ENCODE measurements around the gene HSBP1.

GRCh38 chr16:83807710-83808572 is at the start of gene HSBP1:
- no peak for TF ChIP-seq ISL1 (CRISPR knock-in tag; IDR thresholded peaks at IDR 0.05)
- TF ChIP-seq ZFP30 (CRISPR knock-in tag; IDR thresholded peaks at IDR 0.05): no peak
- no peak for TF ChIP-seq ARNTL (CRISPR knock-in tag; IDR thresholded peaks at IDR 0.05; ENCODE audit: borderline replicate concordance, low read depth)
- TF ChIP-seq, protein P1, sequence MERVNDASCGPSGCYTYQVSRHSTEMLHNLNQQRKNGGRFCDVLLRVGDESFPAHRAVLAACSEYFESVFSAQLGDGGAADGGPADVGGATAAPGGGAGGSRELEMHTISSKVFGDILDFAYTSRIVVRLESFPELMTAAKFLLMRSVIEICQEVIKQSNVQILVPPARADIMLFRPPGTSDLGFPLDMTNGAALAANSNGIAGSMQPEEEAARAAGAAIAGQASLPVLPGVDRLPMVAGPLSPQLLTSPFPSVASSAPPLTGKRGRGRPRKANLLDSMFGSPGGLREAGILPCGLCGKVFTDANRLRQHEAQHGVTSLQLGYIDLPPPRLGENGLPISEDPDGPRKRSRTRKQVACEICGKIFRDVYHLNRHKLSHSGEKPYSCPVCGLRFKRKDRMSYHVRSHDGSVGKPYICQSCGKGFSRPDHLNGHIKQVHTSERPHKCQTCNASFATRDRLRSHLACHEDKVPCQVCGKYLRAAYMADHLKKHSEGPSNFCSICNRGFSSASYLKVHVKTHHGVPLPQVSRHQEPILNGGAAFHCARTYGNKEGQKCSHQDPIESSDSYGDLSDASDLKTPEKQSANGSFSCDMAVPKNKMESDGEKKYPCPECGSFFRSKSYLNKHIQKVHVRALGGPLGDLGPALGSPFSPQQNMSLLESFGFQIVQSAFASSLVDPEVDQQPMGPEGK (CRISPR knock-in tag; IDR thresholded peaks at IDR 0.05; ENCODE audit: borderline replicate concordance): no peak
- TF ChIP-seq BACH2 (CRISPR knock-in tag; IDR thresholded peaks at IDR 0.05; ENCODE audit: borderline replicate concordance): no peak
- TF ChIP-seq ZFP3 (CRISPR knock-in tag; IDR thresholded peaks at IDR 0.05): no peak
- TF ChIP-seq RARB (CRISPR knock-in tag; IDR thresholded peaks at IDR 0.05): no peak
- no peak for TF ChIP-seq ZNF8 (CRISPR knock-in tag; IDR thresholded peaks at IDR 0.05)
- no peak for TF ChIP-seq ZNF70 (CRISPR knock-in tag; IDR thresholded peaks at IDR 0.05)
- TF ChIP-seq CREB5 (CRISPR knock-in tag; IDR thresholded peaks at IDR 0.05; ENCODE audit: low read depth): no peak

Data from SK-N-SH treated with all-trans-retinoic acid at 6 μM for 48 hours (cell line).